OCI-LY1 (cell line): ENCODE measurements around the gene SMC3.
A peak's percentile ranks its signal among the peaks of the same experiment; 100 is the strongest.
"Not testable (repeated sequence)": the region's sequence is repeated elsewhere in the genome, so short reads cannot be mapped to it uniquely, and the experiment has no call there.

ENCODE experiments used
- H2AFZ ChIP-seq: fragments of 200-600 bp; sonication (generic), shearing (Covaris generic); 2 replicates; pipeline ENCODE4 v1.6.0; 2014; ENCODE audit warnings: antibody characterized with exemption, mild to moderate bottlenecking, low read length
- H3F3A ChIP-seq: fragments of 200-600 bp; sonication (generic), shearing (Covaris generic); 2 replicates; pipeline ENCODE4 v1.6.0; 2014; ENCODE audit warnings: mild to moderate bottlenecking, antibody characterized with exemption, low read length, moderate library complexity; ENCODE audit not compliant: insufficient read depth
- H3K27ac ChIP-seq: fragments of 200-600 bp; sonication (generic); 2 replicates; pipeline ENCODE4 v1.5.1; 2014; ENCODE audit warnings: low read length, mixed run types, mild to moderate bottlenecking, low read depth; ENCODE audit not compliant: poor library complexity, severe bottlenecking
- H3K27me3 ChIP-seq: fragments of 200-600 bp; sonication (generic); 2 replicates; pipeline ENCODE4 v1.6.0; 2014; ENCODE audit warnings: antibody characterized with exemption, mild to moderate bottlenecking, low read length, moderate library complexity; ENCODE audit not compliant: insufficient read depth
- H3K36me3 ChIP-seq: fragments of 200-600 bp; sonication (generic); 2 replicates; pipeline ENCODE4 v1.6.1; 2014; ENCODE audit warnings: mild to moderate bottlenecking, antibody characterized with exemption, low read length, moderate library complexity, mixed read lengths; ENCODE audit not compliant: insufficient read depth
- H3K4me1 ChIP-seq: fragments of 200-600 bp; sonication (generic); 2 replicates; pipeline ENCODE4 v1.5.1; 2014; ENCODE audit warnings: mild to moderate bottlenecking, low read length, moderate library complexity; ENCODE audit not compliant: insufficient read depth, severe bottlenecking
- H3K4me2 ChIP-seq: fragments of 200-600 bp; sonication (generic), shearing (Covaris generic); 2 replicates; pipeline ENCODE4 v1.6.1; 2014; ENCODE audit warnings: low read length
- H3K4me3 ChIP-seq: fragments of 200-600 bp; sonication (generic); 2 replicates; pipeline ENCODE4 v1.5.1; 2014; ENCODE audit warnings: low read length, low read depth, mild to moderate bottlenecking, mixed read lengths; ENCODE audit not compliant: poor library complexity, severe bottlenecking
- H3K79me2 ChIP-seq: fragments of 200-600 bp; shearing (Covaris generic); 2 replicates; pipeline ENCODE4 v1.6.1; 2016; ENCODE audit warnings: mixed run types, low read length, mixed read lengths; ENCODE audit not compliant: insufficient read depth
- H3K9ac ChIP-seq: fragments of 200-600 bp; sonication (generic), shearing (Covaris generic); 2 replicates; pipeline ENCODE4 v1.6.1; 2014; ENCODE audit warnings: mild to moderate bottlenecking, low read length, mixed read lengths
- H3K9me2 ChIP-seq: fragments of 200-600 bp; sonication (generic), shearing (Covaris generic); 2 replicates; pipeline ENCODE4 v1.6.1; 2014; ENCODE audit warnings: low read depth, mild to moderate bottlenecking, low read length, mixed read lengths
- H3K9me3 ChIP-seq: fragments of 200-600 bp; shearing (Covaris generic); 2 replicates; pipeline ENCODE4 v1.6.1; 2014; ENCODE audit warnings: low read length, mixed read lengths
- H4K20me1 ChIP-seq: fragments of 200-600 bp; sonication (generic), shearing (Covaris generic); 2 replicates; pipeline ENCODE4 v1.6.0; 2016; ENCODE audit warnings: mild to moderate bottlenecking, low read length; ENCODE audit not compliant: insufficient read depth
- CTCF ChIP-seq: fragments of 200-600 bp; sonication (generic), shearing (Covaris generic); IDR thresholded peaks from 2 replicates; pipeline ENCODE4 v1.5.1; 2017; ENCODE audit warnings: mild to moderate bottlenecking, antibody characterized with exemption, low read length, moderate library complexity, mixed read lengths
- EZH2 ChIP-seq: fragments of 200-600 bp; sonication (generic), shearing (Covaris generic); IDR thresholded peaks from 2 replicates; pipeline ENCODE4 v1.8.0; 2017; ENCODE audit warnings: borderline replicate concordance, mixed run types, mild to moderate bottlenecking, antibody characterized with exemption, low read length, moderate library complexity, mixed read lengths

The SMC3 gene

GRCh38 chr10:110637558-110638053 lies 70.1 kb downstream of the SMC3 start:
- H3K27me3 ChIP-seq, result no peaks in the 10 kb centered on the region
- peak overlapping the region; percentile 58 for H3K27ac ChIP-seq
- H3K79me2 ChIP-seq, result no peaks in the 10 kb centered on the region
- H3K4me2 ChIP-seq, result peak overlapping the region; percentile 16; the same call in 1 of the 2 replicates
- no peaks in the 10 kb centered on the region for H4K20me1 ChIP-seq
- H2AFZ ChIP-seq, result no peak overlapping the region
- no peaks in the 10 kb centered on the region for H3K9me3 ChIP-seq
- no peak for TF ChIP-seq EZH2
- H3K9me2 ChIP-seq, result no peaks in the 10 kb centered on the region
- peak overlapping the region; percentile 6; the same call in 1 of the 2 replicates for H3K9ac ChIP-seq
- H3K36me3 ChIP-seq, result no peaks in the 10 kb centered on the region
- no peak overlapping the region for H3K4me3 ChIP-seq
- H3F3A ChIP-seq, result no peaks in the 10 kb centered on the region
- peaks cover 68% of the 10 kb centered on the region for H3K4me1 ChIP-seq

- Histone ChIP-seq H3K27me3 (no peaks in the 10 kb centered on the region), H4K20me1 (no peaks in the 10 kb centered on the region), H3K9me2 (no peaks in the 10 kb centered on the region), H3K27ac (peak overlapping the region; percentile 58), H2AFZ (no peak overlapping the region), H3K9me3 (no peaks in the 10 kb centered on the region), H3K79me2 (no peaks in the 10 kb centered on the region), H3K4me1 (peaks cover 72% of the 10 kb centered on the region), H3K4me3 (no peak overlapping the region), H3K36me3 (no peaks in the 10 kb centered on the region), H3K4me2 (no peak overlapping the region), H3K9ac (no peak overlapping the region), H3F3A (no peaks in the 10 kb centered on the region)
- no peak for TF ChIP-seq EZH2
- no peak for TF ChIP-seq CTCF
Observed at GRCh38 chr10:110638319-110638718, 70.8 kb downstream of the SMC3 start.

GRCh38 chr10:110639046-110639445 lies 71.6 kb downstream of the SMC3 start:
- not testable (repeated sequence) for H3K9ac ChIP-seq, H3K27ac ChIP-seq, H4K20me1 ChIP-seq, H3K36me3 ChIP-seq, H3F3A ChIP-seq, H3K9me2 ChIP-seq, H3K9me3 ChIP-seq, H2AFZ ChIP-seq, H3K79me2 ChIP-seq, H3K27me3 ChIP-seq, H3K4me3 ChIP-seq, H3K4me2 ChIP-seq
- peaks cover 72% of the 10 kb centered on the region for H3K4me1 ChIP-seq

GRCh38 chr10:110639858-110640257 lies 72.4 kb downstream of the SMC3 start:
- not testable (repeated sequence) for H3K9me3 ChIP-seq, H3K27ac ChIP-seq, H3K9ac ChIP-seq, H3K79me2 ChIP-seq, H4K20me1 ChIP-seq, H3K36me3 ChIP-seq, H3K9me2 ChIP-seq, H3K4me2 ChIP-seq, H3F3A ChIP-seq, H3K4me3 ChIP-seq, H3K27me3 ChIP-seq, H2AFZ ChIP-seq
- peaks cover 67% of the 10 kb centered on the region for H3K4me1 ChIP-seq
